Mesodermal cell (in vitro differentiated cells): ENCODE results near the gene TMEM167B.

Experiments used
- H3K27ac ChIP-seq: 2 replicates; pipeline ENCODE4 v1.7.0; 2013; ENCODE audit warnings: mild to moderate bottlenecking, low read depth, low read length, moderate library complexity; ENCODE audit not compliant: severe bottlenecking
- H3K36me3 ChIP-seq: 2 replicates; pipeline ENCODE4 v1.7.1; 2013; ENCODE audit warnings: mild to moderate bottlenecking, low read length, moderate library complexity; ENCODE audit not compliant: control insufficient read depth, insufficient read depth
- H3K4me1 ChIP-seq: one replicate; pipeline ENCODE4 v1.7.1; 2013; ENCODE audit warnings: mild to moderate bottlenecking, low read length; ENCODE audit not compliant: insufficient read depth, control insufficient read depth, poor library complexity, severe bottlenecking
- H3K4me3 ChIP-seq: 2 replicates; pipeline ENCODE4 v1.7.0; 2013; ENCODE audit warnings: low read length, control low read depth, mild to moderate bottlenecking; ENCODE audit not compliant: insufficient read depth, poor library complexity, severe bottlenecking; ENCODE audit errors: extremely low read depth
- H3K9me3 ChIP-seq: 2 replicates; pipeline ENCODE4 v1.7.1; 2013; ENCODE audit warnings: mild to moderate bottlenecking, low read length, moderate library complexity; ENCODE audit not compliant: control insufficient read depth
- WGBS, 2 experiments: methylation state at CpG; one replicate each; pipeline ENCODE4 v1.1.5; 2013; ENCODE audit warnings: missing lambda C conversion rate in 2 of 2; ENCODE audit not compliant: insufficient coverage in 2 of 2; 5-methylcytosine and 5-hydroxymethylcytosine counted together

TMEM167B gene

GRCh38 chr1:109083501-109083900 is 7.1 kb upstream of the TMEM167B start:
- Histone ChIP-seq H3K4me3 (no peak overlapping the region), H3K4me1 (peaks cover 4% of the 10 kb centered on the region), H3K36me3 (no peaks in the 10 kb centered on the region), H3K9me3 (no peaks in the 10 kb centered on the region), H3K27ac (peak overlapping the region; percentile 26)
- 78 to 83% methylated on average over 1 to 3 of the region's 3 CpGs for WGBS, 2 experiments

- peak overlapping the region; percentile 42 for H3K27ac ChIP-seq
Observed at GRCh38 chr1:109083923-109084322, 6.6 kb upstream of the TMEM167B start.

GRCh38 chr1:109084563-109085517 is 5.7 kb upstream of the TMEM167B start:
- Histone ChIP-seq H3K9me3 (no peaks in the 10 kb centered on the region), H3K4me3 (no peak overlapping the region), H3K27ac (no peak overlapping the region), H3K4me1 (peaks cover 4% of the 10 kb centered on the region), H3K36me3 (no peaks in the 10 kb centered on the region)
- 96 to 97% methylated on average over 9 of the region's 13 CpGs for WGBS, 2 experiments

More at GRCh38 chr1:109083923-109084322, 6.6 kb upstream of the TMEM167B start:
- no peaks in the 10 kb centered on the region for H3K36me3 ChIP-seq
- WGBS, 2 experiments = 71% methylated on average over 1 of the region's 1 CpG; no CpG with 5 or more reads in 1 of the 2 experiments
- no peaks in the 10 kb centered on the region for H3K9me3 ChIP-seq
- no peak overlapping the region for H3K4me3 ChIP-seq
- H3K4me1 ChIP-seq = peaks cover 4% of the 10 kb centered on the region

- Histone ChIP-seq H3K4me1 (peaks cover 4% of the 10 kb centered on the region), H3K36me3 (peaks cover 12% of the 10 kb centered on the region), H3K27ac (no peak overlapping the region), H3K9me3 (no peaks in the 10 kb centered on the region), H3K4me3 (peak overlapping the region; percentile 73)
- WGBS, 2 experiments = 89 to 94% methylated on average over 23 to 25 of the region's 31 CpGs
Observed at GRCh38 chr1:109089242-109090015, 1.1 kb upstream of the TMEM167B start.

DNA sequence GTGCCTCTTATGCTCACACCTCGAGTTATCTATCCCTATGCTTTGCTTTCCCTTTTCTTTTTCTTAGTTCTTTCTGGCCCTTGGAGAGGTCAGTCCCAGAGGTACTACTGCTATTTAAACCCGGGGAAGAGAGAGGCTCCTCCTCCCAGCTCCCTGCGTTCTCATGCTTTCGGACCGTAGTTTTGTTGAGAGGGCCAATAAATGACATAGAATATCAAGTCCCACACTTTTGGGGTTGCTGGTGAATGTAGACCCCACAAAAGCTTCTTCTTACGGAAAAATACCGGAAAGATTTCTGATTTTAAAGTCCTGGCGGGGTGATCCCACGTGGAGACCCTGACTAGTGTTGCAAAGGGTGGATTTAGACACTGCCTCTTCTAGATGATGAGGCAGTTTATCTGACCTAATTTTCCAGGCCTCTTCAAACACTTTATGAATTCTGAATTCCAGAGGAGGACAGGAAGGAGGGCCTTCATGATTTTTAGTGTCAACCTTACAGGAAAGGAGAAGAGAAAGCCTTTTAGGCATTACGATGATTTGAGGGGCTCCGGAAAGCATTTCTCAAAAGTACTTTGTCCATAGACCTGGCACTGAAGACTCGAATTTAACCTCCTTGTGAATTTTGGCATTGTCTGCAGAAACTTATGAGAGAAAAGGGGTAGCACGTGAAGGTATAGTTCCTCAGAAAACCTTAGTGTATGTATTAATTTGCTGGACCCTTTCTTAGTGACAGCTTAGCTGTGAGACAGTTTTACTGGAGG is 694 bp downstream of the TMEM167B start:
- Histone ChIP-seq H3K9me3 (no peaks in the 10 kb centered on the region), H3K36me3 (peaks cover 26% of the 10 kb centered on the region), H3K4me1 (no peaks in the 10 kb centered on the region), H3K27ac (peak overlapping the region; percentile 73), H3K4me3 (peak overlapping the region; percentile 73)
- 1 to 16% methylated on average over 5 to 6 of the region's 13 CpGs for WGBS, 2 experiments

DNA sequence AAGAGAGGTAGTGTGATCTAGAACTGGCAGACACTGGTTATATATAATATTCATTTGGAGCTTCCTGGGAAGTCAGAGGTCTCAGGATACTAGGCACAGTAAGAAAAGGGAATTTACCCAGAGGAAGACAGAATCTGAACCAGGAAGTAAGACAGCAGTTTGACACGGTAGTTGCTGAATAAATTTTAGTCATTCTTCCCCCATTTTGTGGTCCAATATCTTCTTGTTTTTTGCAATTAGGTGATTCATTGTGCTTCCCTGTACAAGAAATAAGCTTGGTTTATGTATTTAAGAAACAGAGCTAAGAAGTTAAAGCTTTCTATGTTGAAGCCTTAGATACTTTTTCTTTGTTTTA is 1.3 kb downstream of the TMEM167B start:
- 13 to 45% methylated on average over 1 of the region's 1 CpG for WGBS, 2 experiments
- Histone ChIP-seq H3K36me3 (peaks cover 26% of the 10 kb centered on the region), H3K4me1 (no peaks in the 10 kb centered on the region), H3K4me3 (peak overlapping the region; percentile 73), H3K9me3 (no peaks in the 10 kb centered on the region), H3K27ac (no peak overlapping the region)

DNA sequence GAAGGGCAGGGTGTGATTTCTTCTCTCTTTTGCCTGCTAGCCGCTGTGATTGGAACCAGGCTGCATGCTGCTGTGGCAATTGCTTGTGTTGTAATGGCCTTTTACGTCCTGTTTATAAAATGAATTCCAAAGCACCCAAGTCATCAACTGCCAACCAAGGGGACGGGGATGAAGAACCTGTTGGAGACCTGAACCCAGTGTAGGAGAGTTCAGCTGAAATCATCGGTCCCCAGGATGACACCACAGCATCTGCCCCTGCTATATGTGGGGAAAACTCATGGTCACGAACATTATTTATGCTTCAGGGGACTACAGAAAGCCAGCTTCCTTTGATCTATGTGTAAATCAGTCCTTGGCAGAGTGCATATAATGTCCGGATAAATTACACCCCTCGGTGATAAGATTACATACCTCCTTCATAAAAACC is 3.8 kb downstream of the TMEM167B start:
- 84 to 89% methylated on average over 3 to 6 of the region's 7 CpGs for WGBS, 2 experiments
- Histone ChIP-seq H3K27ac (no peak overlapping the region), H3K9me3 (no peaks in the 10 kb centered on the region), H3K4me1 (no peaks in the 10 kb centered on the region), H3K36me3 (peaks cover 26% of the 10 kb centered on the region), H3K4me3 (no peak overlapping the region)

DNA sequence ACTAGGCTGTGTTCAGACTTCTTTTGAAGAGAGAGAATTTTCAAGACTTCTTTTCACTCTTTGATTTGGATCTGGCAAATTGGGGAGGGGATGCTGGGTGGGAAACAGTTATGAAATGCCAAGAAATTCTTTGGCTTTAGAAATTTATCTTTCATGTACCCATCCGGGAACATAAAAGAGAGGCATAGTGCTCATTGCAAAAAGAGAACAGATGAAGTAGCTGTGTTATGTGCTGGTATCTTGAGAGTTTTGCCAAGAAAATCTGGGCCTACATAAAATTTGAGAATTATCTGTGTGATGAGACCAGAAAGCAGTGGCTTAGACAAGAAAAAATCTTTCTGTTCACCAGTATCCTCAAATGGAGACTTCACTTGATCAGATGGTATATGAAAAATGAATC is 4.3 kb downstream of the TMEM167B start:
- Histone ChIP-seq H3K36me3 (peaks cover 26% of the 10 kb centered on the region), H3K4me3 (no peak overlapping the region), H3K27ac (no peak overlapping the region), H3K4me1 (no peaks in the 10 kb centered on the region), H3K9me3 (no peaks in the 10 kb centered on the region)
- 100% methylated on average over 1 of the region's 1 CpG for WGBS, 2 experiments

- H3K9me3 ChIP-seq = no peaks in the 10 kb centered on the region
- WGBS, 2 experiments = 80 to 100% methylated on average over 1 of the region's 1 CpG
- no peaks in the 10 kb centered on the region for H3K4me1 ChIP-seq
- no peak overlapping the region for H3K27ac ChIP-seq
- H3K4me3 ChIP-seq = no peak overlapping the region
- peaks cover 26% of the 10 kb centered on the region for H3K36me3 ChIP-seq
Observed at GRCh38 chr1:109095631-109096030, 5.1 kb downstream of the TMEM167B start.

- Histone ChIP-seq H3K27ac (no peak overlapping the region), H3K9me3 (no peaks in the 10 kb centered on the region), H3K4me1 (no peaks in the 10 kb centered on the region), H3K4me3 (no peak overlapping the region), H3K36me3 (peaks cover 26% of the 10 kb centered on the region)
- 100% methylated on average over 1 of the region's 1 CpG for WGBS, 2 experiments
Observed at GRCh38 chr1:109096120-109096519, 5.6 kb downstream of the TMEM167B start.
